HG02798 (cell line): ENCODE results near the gene RALB.

Experiments
- ATAC-seq: cut with Tn5 transposase; IDR thresholded peaks from one replicate; pipeline ENCODE4 v1.9.1; 2021; ENCODE audit warnings: mild to moderate bottlenecking; ENCODE audit not compliant: unreplicated experiment, poor library complexity

The RALB gene

GRCh38 chr2:120252225-120253020 is at the start of gene RALB:
Gene RALB (plus strand): TSS chr2:120252852. CDS start chr2:120278665, 25,813 bp downstream.
- peak; percentile 96 for ATAC-seq

GRCh38 chr2:120203251-120204021 is 49.2 kb upstream of the RALB start:
- ATAC-seq: no peak

- no peak for ATAC-seq
These were observed 48.6 kb upstream of the RALB start for GRCh38 chr2:120204022-120204405.

- ATAC-seq: no peak
These were observed 48.2 kb upstream of the RALB start for GRCh38 chr2:120204417-120204816.

- ATAC-seq: no peak
These were observed 47.5 kb upstream of the RALB start for GRCh38 chr2:120204945-120205670.

- peak; percentile 46 for ATAC-seq
These were observed 46.5 kb upstream of the RALB start for GRCh38 chr2:120206022-120206581.

GRCh38 chr2:120208381-120209353 is 44.0 kb upstream of the RALB start:
- no peak for ATAC-seq

GRCh38 chr2:120209427-120210269 is 43.0 kb upstream of the RALB start:
- no peak for ATAC-seq

GRCh38 chr2:120210270-120210693 is 42.4 kb upstream of the RALB start:
- ATAC-seq: no peak

- no peak for ATAC-seq
These were observed 34.5 kb upstream of the RALB start for GRCh38 chr2:120218181-120218580.

- ATAC-seq: no peak
These were observed 33.4 kb upstream of the RALB start for GRCh38 chr2:120219291-120219690.

GRCh38 chr2:120219766-120220165 is 32.9 kb upstream of the RALB start:
- no peak for ATAC-seq

GRCh38 chr2:120220756-120221155 is 31.9 kb upstream of the RALB start:
- no peak for ATAC-seq

- no peak for ATAC-seq
These were observed 31.0 kb upstream of the RALB start for GRCh38 chr2:120221616-120222015.

GRCh38 chr2:120222186-120223033 is 30.2 kb upstream of the RALB start:
- no peak for ATAC-seq

GRCh38 chr2:120223034-120223912 is 29.4 kb upstream of the RALB start, which contains the start of gene TMEM185B:
Gene TMEM185B (minus strand): TSS chr2:120223400. CDS start chr2:120222976, 424 bp downstream.
- peak; percentile 91 for ATAC-seq

GRCh38 chr2:120224256-120224655 is 28.4 kb upstream of the RALB start:
- no peak for ATAC-seq
